K562 (cell line): ENCODE data around the gene AMBP. TPM values are rescaled to one million over a fixed set of nuclear protein-coding genes. Genes with fewer than 3 reads are reported as not detected.

Source experiments
- ATAC-seq: fragments of 200-7000 bp; cut with Tn5 transposase; 3 replicates; pipeline ENCODE4 v1.9.1; 2020; ENCODE audit warnings: moderate library complexity
- BruUV-seq: library from RNA; stranded (reverse); fragments of 400-500 nt; replicated peaks from 2 replicates; lab custom pipeline; 2021; lab: Mats Ljungman, UMichigan
- CTCF ChIA-PET: fragments of 300-600 bp; formaldehyde crosslinking; extraction: SDS; loops from one replicate; lab custom pipeline; 2021; ENCODE audit warnings: low intra/inter-chr PET ratio; lab: Yijun Ruan, JAX
- POLR2A ChIA-PET: fragments of 300-600, 350-650 bp; sonication (Branson Sonifier 250); formaldehyde crosslinking; extraction: SDS; loops from one replicate; lab custom pipeline; 2021; ENCODE audit warnings: antibody characterized with exemption, inconsistent platforms; lab: Yijun Ruan, JAX
- DNase-seq, 4 experiments: peaks; one replicate each; pipeline versions ENCODE4 v3.0.0 to v3.0.0-alpha.2; 2011 to 2018; ENCODE audit warnings: low spot score in 3 of 4, mixed read lengths in 3 of 4; ENCODE audit errors: extremely low read depth in 1 of 4
- FAIRE-seq: peaks from 2 replicates; lab custom pipeline; 2011; peaks lifted over from hg19 to GRCh38; lab: Jason Lieb, UNC
- H2AFZ ChIP-seq: 2 replicates; pipeline ENCODE4 v1.6.0; 2011; ENCODE audit warnings: low read depth, low read length, control low read depth, inconsistent platforms
- H3K27ac ChIP-seq: fragments of 200-600 bp; 3 replicates; pipeline ENCODE4 v1.8.0; 2011; ENCODE audit warnings: low read depth, mild to moderate bottlenecking, control low read depth, inconsistent platforms, low read length, moderate library complexity, mixed read lengths; ENCODE audit errors: extremely low read depth
- H3K27me3 ChIP-seq, 2 experiments: fragments of 300-600 bp in 1 of 2; 2 replicates in 1 of 2; 3 replicates in 1 of 2; pipeline versions ENCODE4 v1.6.0 to v1.8.0; 2011; ENCODE audit warnings: inconsistent platforms in 2 of 2, low read length in 2 of 2, mild to moderate bottlenecking in 1 of 2, mixed read lengths in 1 of 2, moderate library complexity in 1 of 2; ENCODE audit not compliant: control insufficient read depth in 2 of 2, insufficient read depth in 2 of 2
- H3K36me3 ChIP-seq: fragments of 300-600 bp; 3 replicates; pipeline ENCODE4 v1.8.0; 2011; ENCODE audit warnings: mild to moderate bottlenecking, low read length, inconsistent platforms; ENCODE audit not compliant: control insufficient read depth, insufficient read depth
- H3K4me1 ChIP-seq, 2 experiments: fragments of 200-600 bp in 1 of 2; replicated peaks in 1 of 2; 2 replicates in 1 of 2; 3 replicates in 1 of 2; pipeline versions ENCODE4 v1.5.1 to v1.8.0; 2011; ENCODE audit warnings: inconsistent platforms in 2 of 2, low read length in 2 of 2, mild to moderate bottlenecking in 1 of 2, mixed read lengths in 1 of 2, moderate library complexity in 1 of 2; ENCODE audit not compliant: control insufficient read depth in 2 of 2, insufficient read depth in 2 of 2
- H3K4me2 ChIP-seq: 2 replicates; pipeline ENCODE4 v1.6.1; 2011; ENCODE audit warnings: low read length, control low read depth, inconsistent platforms, mixed read lengths; ENCODE audit not compliant: insufficient read depth
- H3K4me3 ChIP-seq: fragments of 200-600 bp; sonication (generic), shearing (Covaris generic); 2 replicates; pipeline ENCODE4 v1.5.1; 2016; ENCODE audit warnings: control low read depth, inconsistent platforms
- H3K79me2 ChIP-seq: fragments of 200-600 bp; 3 replicates; pipeline ENCODE4 v1.8.0; 2011; ENCODE audit warnings: low read length, inconsistent platforms; ENCODE audit not compliant: control insufficient read depth, insufficient read depth
- H3K9ac ChIP-seq, 2 experiments: 2 replicates each; pipeline versions ENCODE4 v1.6.0 to v1.6.1; 2011; ENCODE audit warnings: low read depth in 2 of 2, low read length in 2 of 2, control low read depth in 1 of 2, inconsistent platforms in 1 of 2, mild to moderate bottlenecking in 1 of 2, mixed read lengths in 1 of 2; ENCODE audit not compliant: insufficient read depth in 1 of 2
- H3K9me1 ChIP-seq: one replicate; pipeline ENCODE4 v1.6.0; 2011; ENCODE audit warnings: inconsistent platforms, mild to moderate bottlenecking, low read length, moderate library complexity; ENCODE audit not compliant: control insufficient read depth, insufficient read depth
- H3K9me3 ChIP-seq: replicated peaks from 2 replicates; pipeline ENCODE4 v1.5.1; 2011; ENCODE audit warnings: low read depth, low read length, inconsistent platforms; ENCODE audit not compliant: control insufficient read depth, insufficient read depth
- H4K20me1 ChIP-seq: replicated peaks from 2 replicates; pipeline ENCODE4 v1.6.1; 2011; ENCODE audit warnings: low read length, inconsistent platforms, mixed read lengths; ENCODE audit not compliant: control insufficient read depth, insufficient read depth
- HNRNPUL1 ChIP-seq: fragments of 200-400 bp; formaldehyde crosslinking; IDR thresholded peaks from 2 replicates; pipeline ENCODE4 v1.6.1; 2017; ENCODE audit warnings: low read length
- L3MBTL2 ChIP-seq: fragments of 450-650 bp; IDR thresholded peaks from 2 replicates; pipeline ENCODE4 v1.6.1; 2016; ENCODE audit warnings: mild to moderate bottlenecking, moderate library complexity
- MEIS2 ChIP-seq: fragments of 450-650 bp; IDR thresholded peaks from 2 replicates; pipeline ENCODE4 v1.6.1; 2014; ENCODE audit warnings: mild to moderate bottlenecking; ENCODE audit not compliant: partially characterized antibody
- MYBL2 ChIP-seq, 2 experiments: fragments of 450-650 bp in 1 of 2; sonication (generic) in 1 of 2; formaldehyde crosslinking in 1 of 2; IDR thresholded peaks; 2 replicates each; pipeline versions ENCODE4 v1.6.1 to v1.8.1; 2017 to 2022; ENCODE audit warnings: borderline replicate concordance in 1 of 2, inconsistent platforms in 1 of 2, low read depth in 1 of 2, mild to moderate bottlenecking in 1 of 2, missing genetic modification reagents in 1 of 2, moderate library complexity in 1 of 2
- PHTF2 ChIP-seq: fragments of 250-450 bp; sonication (Bioruptor Pico); IDR thresholded peaks from 2 replicates; pipeline ENCODE4 v1.5.0; 2021; ENCODE audit warnings: mild to moderate bottlenecking
- SPI1 ChIP-seq: IDR thresholded peaks from 2 replicates; pipeline ENCODE4 v1.6.1; 2011; ENCODE audit warnings: low read depth, low read length, control low read depth, borderline replicate concordance
- TGIF2 ChIP-seq: sonication (generic); formaldehyde crosslinking; IDR thresholded peaks from 2 replicates; pipeline ENCODE4 v1.8.1; 2022; ENCODE audit warnings: mild to moderate bottlenecking, missing genetic modification reagents, moderate library complexity
- ZNF184 ChIP-seq: sonication (generic); formaldehyde crosslinking; IDR thresholded peaks from 2 replicates; pipeline ENCODE4 v1.5.0; 2020; ENCODE audit warnings: missing genetic modification reagents
- ZNF217 ChIP-seq: sonication (generic); formaldehyde crosslinking; IDR thresholded peaks from 2 replicates; pipeline ENCODE4 v1.8.0; 2022; ENCODE audit warnings: mild to moderate bottlenecking, missing genetic modification reagents
- ZNF518B ChIP-seq: fragments of 250-450 bp; sonication (Bioruptor Pico); IDR thresholded peaks from 2 replicates; pipeline ENCODE4 v1.5.0; 2021; ENCODE audit warnings: mild to moderate bottlenecking, moderate library complexity
- WGBS: fragments of 100-300 bp; shearing (Covaris generic); methylation state at CpG from one replicate; pipeline ENCODE4 v1.1.6; 2016; ENCODE audit warnings: low coverage, mixed read lengths; ENCODE audit not compliant: insufficient coverage; ENCODE audit errors: missing lambda C conversion rate; 5-methylcytosine and 5-hydroxymethylcytosine counted together
- in situ Hi-C: fragments of 300-500 bp; cut with MboI; formaldehyde crosslinking; loops from 4 replicates; pipeline ENCODE4 v1.15.0; 2018; ENCODE audit warnings: inconsistent platforms, mixed read lengths
- intact Hi-C: fragments of 100-400 bp; cut with micrococcal nuclease; formaldehyde crosslinking; loops from 2 replicates; pipeline ENCODE4 v1.14.2; 2022
- polyA plus RNA-seq, 8 experiments: library from polyadenylated mRNA; depleted of rRNA in 4 of 8; stranded (reverse) in 5 of 8; unstranded in 3 of 8; fragments of >200 nt; fragmentation: Nextera tagmentation in 2 of 8; fragmentation: Illumina TruSeq in 1 of 8; extraction: Ambion mirVana in 2 of 8; extraction: Trizol in 1 of 8; gene quantifications; 2 replicates each; pipeline versions ENCODE4 v1.2.1 to v1.2.3, GENCODE V29; 2011 to 2014; ENCODE audit warnings: inconsistent platforms in 1 of 8, missing spikeins in 1 of 8
- total RNA-seq, 7 experiments: library from RNA; depleted of rRNA in 6 of 7; stranded (reverse); fragments of >200 nt in 6 of 7; fragmentation: Illumina TruSeq in 2 of 7; extraction: Trizol in 2 of 7; gene quantifications; 2 replicates each; pipeline versions ENCODE4 v1.2.1 to v1.2.3, GENCODE V29; 2011 to 2021; ENCODE audit warnings: low replicate concordance in 1 of 7
- TF ChIP-seq, protein P1 (sequence below), 2 experiments: fragments of 450-650 bp; formaldehyde crosslinking in 1 of 2; IDR thresholded peaks; 2 replicates each; pipeline versions ENCODE4 v1.4.0 to v1.6.1; 2014 to 2020; ENCODE audit warnings: mild to moderate bottlenecking in 2 of 2, borderline replicate concordance in 1 of 2, low read depth in 1 of 2

Gene AMBP
- total and polyA plus RNA-seq, 9 of the 15 experiments (the other 6 are each of a cell fraction or from before 2014, with no cell fraction given) = 1.3 TPM; not detected in 8

- DNase-seq (no peak), FAIRE-seq (no peak), ATAC-seq (no peak)
- CTCF ChIA-PET = interaction anchor here (2.1 kb wide), 1 partner anchor 182 kb away, joined by 13 read pairs; no protein-coding TSS in a partner anchor
- in situ Hi-C loops = no loop called here
- Histone ChIP-seq H3K27ac (no peak overlapping the region), H3K9me3 (no peaks in the 10 kb centered on the region), H3K27me3 (peaks cover 0 to 23% of the 10 kb centered on the region in 2 experiments; a peak in 3 of 5 replicates), H4K20me1 (peaks cover 10% of the 10 kb centered on the region; the same call in 1 of the 2 replicates), H2AFZ (no peak overlapping the region), H3K4me2 (no peak overlapping the region), H3K36me3 (no peaks in the 10 kb centered on the region), H3K79me2 (no peaks in the 10 kb centered on the region), H3K9me1 (no peaks in the 10 kb centered on the region), H3K4me3 (no peak overlapping the region), H3K4me1 (peaks cover 0 to 4% of the 10 kb centered on the region in 2 experiments; a peak in 1 of 5 replicates), H3K9ac (no peak overlapping the region)
- BruUV-seq = no TSS peak
- WGBS = under 1% methylated on average over 6 of the region's 6 CpGs
- POLR2A ChIA-PET = interaction anchor here (0.6 kb wide), 1 partner anchor 181 kb away, joined by 3 read pairs; no protein-coding TSS in a partner anchor
- intact Hi-C loops = loop anchor here (5.0 kb wide), 1 partner anchor 48 kb away; the partner anchor contains the start of gene COL27A1
- TF ChIP-seq MYBL2 (IDR thresholded peaks at IDR 0.05; ENCODE audit: low read depth) (no peak), MYBL2 (CRISPR knock-in tag; IDR thresholded peaks at IDR 0.05; ENCODE audit: borderline replicate concordance) (no peak), HNRNPUL1 (no peak), L3MBTL2 (no peak), MEIS2 (no peak), SPI1 (no peak), ZNF217 (CRISPR knock-in tag) (no peak), ZNF518B (CRISPR knock-in tag) (no peak), PHTF2 (CRISPR knock-in tag) (no peak), ZNF184 (CRISPR knock-in tag) (no peak), TGIF2 (CRISPR knock-in tag) (no peak)
- TF ChIP-seq, protein P1, sequence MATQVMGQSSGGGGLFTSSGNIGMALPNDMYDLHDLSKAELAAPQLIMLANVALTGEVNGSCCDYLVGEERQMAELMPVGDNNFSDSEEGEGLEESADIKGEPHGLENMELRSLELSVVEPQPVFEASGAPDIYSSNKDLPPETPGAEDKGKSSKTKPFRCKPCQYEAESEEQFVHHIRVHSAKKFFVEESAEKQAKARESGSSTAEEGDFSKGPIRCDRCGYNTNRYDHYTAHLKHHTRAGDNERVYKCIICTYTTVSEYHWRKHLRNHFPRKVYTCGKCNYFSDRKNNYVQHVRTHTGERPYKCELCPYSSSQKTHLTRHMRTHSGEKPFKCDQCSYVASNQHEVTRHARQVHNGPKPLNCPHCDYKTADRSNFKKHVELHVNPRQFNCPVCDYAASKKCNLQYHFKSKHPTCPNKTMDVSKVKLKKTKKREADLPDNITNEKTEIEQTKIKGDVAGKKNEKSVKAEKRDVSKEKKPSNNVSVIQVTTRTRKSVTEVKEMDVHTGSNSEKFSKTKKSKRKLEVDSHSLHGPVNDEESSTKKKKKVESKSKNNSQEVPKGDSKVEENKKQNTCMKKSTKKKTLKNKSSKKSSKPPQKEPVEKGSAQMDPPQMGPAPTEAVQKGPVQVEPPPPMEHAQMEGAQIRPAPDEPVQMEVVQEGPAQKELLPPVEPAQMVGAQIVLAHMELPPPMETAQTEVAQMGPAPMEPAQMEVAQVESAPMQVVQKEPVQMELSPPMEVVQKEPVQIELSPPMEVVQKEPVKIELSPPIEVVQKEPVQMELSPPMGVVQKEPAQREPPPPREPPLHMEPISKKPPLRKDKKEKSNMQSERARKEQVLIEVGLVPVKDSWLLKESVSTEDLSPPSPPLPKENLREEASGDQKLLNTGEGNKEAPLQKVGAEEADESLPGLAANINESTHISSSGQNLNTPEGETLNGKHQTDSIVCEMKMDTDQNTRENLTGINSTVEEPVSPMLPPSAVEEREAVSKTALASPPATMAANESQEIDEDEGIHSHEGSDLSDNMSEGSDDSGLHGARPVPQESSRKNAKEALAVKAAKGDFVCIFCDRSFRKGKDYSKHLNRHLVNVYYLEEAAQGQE (IDR thresholded peaks at IDR 0.05; ENCODE audit: borderline replicate concordance) = no peak
- TF ChIP-seq, protein P1 (CRISPR knock-in tag; IDR thresholded peaks at IDR 0.05; ENCODE audit: low read depth) = no peak
Measured at GRCh38 chr9:114109124-114109523, 31.0 kb upstream of the AMBP start.
